Measurements from ENCODE around the gene RMND5A.

Gene RMND5A

DNA sequence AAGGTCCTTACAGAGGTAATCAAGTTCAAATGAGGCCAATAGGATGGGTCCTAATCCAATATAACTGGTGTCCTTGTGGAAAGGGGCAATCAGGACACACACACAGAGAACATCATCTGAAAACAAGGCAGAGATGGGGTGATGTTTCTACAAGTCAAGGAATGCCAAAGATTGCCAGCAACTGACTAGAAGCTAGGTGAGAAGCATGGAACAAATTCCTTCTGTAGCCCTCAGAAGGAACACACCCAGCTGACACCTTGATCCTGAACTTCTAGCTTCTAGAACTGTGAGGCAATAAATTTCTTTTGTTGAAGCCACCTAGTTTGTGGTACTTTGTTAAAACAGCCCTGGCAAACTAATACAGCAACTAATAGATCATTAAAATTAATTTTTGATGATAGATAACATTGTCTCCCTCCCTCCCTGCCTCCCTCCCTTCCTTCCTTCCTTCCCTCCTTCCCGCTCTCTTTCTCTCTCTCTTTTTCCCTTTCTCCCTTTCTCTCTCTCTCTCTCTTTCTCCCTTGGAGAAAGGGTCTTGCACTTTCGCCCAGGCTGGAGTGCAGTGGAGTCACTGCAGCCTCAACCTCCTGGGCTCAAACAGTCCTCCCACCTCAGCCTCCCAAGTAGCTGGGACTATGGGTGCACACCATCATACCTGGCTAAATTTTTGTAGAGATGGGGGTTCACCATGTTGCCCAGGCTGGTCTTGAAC lies 80.9 kb downstream of the RMND5A start:
- DNase-seq = no peak

DNA sequence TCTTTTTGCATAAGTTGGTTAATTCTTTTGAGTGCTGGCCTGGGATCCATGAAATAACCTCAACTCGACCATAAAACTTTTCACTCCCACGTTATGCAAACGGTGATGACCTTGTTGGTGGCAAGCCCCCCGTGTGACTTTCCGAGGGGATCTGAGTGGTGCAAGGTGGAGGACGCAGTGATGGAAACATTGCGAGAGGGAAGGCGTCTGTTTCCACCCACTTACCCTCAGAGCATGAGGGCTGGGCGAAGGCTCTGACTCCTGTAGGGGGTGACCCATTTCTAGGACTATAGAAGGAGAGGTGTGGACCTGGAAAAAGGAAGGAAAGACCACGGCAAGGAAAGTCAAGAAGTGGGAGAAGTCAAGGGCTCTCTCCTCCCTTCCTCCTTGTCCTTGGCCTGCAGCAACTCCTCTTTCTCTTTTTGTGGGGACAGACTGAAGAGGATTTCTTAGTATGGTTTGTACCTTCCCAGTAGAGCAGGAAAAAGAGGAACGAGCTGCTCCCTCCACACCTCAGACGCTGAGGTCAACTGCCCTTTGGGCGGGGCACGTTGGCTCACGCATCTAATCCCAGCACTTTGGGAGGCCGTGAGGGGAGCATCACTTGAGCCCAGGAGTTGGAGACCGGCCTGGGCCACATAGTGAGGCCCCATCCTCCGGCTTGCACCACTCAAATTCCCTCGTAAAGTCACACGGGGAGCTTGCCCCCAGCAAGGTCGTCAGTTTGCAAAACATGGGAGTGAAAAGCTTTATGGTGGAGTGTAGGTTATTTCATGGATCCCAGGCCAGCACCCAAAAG lies 86.2 kb downstream of the RMND5A start:
- DNase-seq = no peak

DNA sequence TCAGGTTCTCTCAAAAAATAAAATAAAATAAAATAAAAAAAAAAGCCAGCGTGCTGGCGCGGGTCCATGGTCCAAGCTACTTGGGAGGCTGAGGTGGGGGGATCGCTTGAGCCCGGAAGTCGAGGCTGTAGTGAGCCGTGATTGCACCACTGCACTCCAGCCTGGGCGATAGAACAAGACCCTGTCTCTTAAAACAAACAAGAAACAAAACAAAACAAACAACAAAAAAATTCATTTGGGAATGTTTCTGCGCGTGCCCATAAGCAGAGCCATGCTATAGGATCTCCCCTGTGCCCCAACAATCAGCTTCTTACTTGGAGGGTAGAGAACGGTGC lies 87.0 kb downstream of the RMND5A start:
- DNase-seq = no peak

DNA sequence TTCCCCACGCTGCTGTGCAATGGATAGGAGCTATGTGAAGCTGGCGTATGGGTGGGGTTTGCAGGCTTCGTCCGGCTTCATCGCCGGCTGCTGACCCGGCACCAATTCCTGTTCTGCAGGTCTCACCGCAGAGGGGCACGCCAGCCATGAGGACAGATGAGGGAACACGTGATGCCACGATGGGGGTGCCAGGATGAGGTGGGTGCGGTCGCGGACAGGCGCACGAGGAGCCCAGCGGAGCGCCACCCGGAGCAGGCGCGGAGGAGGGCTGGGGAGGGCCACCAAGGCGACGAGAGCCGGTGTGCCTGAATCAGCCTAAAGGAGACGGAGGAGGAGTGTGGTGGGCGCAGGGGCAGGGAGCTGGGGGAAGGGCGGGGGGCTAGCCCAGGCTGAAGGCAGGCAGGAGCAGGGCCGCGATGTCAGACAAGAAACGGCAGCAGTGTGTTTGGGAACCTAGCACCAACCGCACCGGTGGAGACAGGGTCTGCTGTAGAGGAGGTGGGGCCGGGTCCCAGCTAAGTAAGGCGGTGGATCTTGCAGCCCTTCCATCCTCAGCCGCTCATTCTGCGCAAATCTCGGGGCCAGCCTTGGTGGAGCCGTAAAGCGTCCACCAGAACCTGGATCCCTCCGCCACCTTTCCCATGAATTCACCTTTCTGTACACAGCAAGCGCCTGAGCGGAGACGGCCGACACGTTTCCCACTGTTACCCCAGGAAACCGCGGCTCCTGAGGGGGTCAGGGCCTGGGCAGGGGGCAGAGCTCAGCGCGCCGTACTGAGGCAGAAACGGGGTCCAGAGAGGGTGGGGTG lies 87.6 kb downstream of the RMND5A start:
- peak; percentile 69 for DNase-seq

DNA sequence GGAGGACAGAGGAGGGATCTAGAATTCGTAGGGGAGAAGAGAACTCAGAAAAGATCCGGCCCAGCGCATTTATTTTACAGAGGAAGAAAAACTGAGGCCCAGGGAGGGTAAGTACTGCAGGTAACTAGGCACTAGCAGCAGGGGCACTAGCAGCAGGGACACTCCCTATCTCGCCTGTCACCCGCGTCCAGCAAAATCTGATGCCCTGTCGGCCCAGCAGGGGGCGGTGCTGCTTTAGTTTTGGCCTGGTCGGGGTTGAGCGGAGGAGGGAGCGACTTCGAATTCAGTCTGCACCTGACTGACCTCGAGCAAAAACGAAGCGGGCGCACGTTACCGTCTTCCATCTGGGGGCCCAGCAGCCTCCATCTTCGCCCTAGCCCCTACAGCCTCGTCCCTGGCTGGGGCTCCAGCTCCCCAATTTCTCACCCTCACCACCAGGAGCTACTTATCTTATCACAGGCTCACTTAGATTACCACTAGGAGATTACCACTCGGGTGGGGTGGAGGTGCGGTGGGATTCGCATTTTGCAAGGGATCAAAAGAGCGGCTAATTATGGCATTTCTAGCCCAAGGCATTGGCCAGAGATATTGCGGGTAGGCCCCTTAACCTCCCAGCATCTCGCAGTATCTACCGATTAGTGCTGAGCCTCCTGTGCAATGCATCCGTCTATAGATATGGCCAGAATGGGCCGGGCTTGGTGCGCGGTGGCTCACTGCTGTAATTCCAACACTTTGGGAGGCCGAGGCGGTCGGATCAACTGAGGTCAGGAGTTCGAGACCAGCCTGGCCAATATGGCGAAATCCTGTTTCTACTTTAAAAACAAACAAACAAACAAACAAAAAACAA lies 88.4 kb downstream of the RMND5A start:
- peak; percentile 94 for DNase-seq

DNA sequence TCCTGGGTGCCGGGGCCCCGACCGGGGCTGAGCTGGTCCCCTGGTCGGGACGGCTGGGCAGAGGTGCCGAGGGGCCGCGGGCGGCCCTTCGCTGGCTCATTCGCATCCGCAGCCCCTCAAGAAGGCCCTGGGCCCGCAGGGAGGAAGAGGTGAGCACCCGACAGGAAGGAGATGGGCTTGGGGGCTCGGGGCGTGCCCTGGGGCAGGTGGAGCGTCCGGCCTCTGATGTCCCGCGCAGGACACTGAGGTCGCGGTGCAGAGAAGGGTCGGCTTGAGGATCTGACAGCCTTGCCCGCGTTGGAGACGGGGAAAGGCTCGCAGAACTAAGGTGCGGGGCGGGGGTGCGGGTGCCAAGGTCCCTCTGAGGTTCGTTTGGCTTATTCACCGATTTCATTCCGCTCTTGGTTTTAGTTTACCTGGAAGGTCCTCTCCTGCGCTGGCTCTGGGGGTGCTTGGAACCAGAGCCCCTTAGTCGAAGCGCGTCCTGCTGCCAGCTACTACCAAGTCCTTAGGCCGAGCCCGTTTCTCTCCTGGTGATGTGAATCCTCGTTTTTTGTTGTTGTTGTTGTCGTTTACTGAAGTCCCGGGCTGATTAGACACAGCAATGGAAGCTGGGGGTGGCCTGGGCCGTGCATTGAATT lies 89.5 kb downstream of the RMND5A start:
- peak; percentile 37 for DNase-seq

DNA sequence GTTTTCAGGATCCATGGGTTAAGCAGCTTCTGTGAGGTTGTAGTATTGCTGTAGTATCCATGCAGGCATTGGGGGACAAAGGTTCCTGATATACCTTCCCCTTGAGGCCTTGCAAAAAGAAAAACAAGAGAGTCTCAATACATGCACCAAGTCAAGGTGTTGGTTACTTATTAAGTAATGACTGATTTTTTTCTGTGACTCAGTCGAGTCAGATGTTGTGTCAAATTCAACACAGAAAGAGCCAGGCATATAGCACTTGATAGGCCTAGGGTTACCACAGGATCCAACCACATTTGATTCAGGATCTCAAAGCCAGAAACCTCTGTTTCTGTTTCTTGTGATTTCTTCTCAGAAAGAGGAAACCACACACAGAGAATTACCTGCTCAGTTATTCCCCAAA lies 95.5 kb downstream of the RMND5A start:
- DNase-seq = peak; percentile 30

DNA sequence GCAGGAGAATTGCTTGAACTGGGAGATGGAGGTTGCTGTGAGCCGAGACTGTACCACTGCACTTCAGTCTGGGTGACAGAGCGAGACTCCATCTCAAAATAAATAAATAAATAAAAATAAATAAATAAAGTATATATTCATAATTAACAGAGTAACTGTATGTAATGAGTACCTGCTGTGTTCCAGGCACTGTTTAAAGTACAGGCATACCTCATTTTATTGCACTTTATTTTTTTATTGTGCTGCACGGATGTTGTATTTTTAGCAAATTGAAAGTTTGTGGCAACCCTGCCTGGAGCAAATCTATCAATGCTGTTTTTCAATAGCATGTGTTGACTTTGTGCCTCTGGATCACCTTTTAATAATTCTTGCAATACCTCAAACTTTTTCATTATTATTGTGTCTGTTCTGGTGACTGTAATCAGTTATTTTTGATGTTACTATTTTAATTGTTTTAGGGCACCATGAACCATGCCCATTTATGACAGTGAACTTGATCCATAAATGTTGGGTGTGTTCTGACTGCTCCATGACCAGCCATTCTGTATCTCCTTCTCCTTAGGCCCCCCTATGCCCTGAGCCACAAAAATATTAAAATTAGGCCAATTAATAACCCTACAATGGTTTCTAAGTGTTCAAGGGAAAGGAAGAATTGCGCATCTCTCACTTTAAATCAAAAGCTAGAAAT lies 98.2 kb downstream of the RMND5A start:
- no peak for DNase-seq

DNA sequence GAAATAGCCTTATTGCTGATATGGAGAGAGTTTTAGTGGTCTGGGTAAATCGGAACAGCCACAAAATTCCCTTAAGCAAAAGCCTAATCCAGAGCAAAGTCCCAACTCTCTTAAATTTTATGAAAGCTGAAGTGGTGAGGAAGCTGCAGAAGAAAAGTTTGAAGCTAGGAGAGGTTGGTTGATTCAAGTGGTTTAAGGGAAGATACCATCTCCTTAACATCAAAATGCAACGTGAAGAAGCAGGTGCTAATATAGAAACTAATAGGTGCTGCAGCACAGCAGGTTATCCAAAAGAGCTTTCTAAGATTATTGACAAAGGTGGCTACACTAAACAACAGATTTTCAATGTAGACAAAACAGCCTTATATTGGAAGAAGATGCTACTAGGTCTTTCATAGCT lies 98.9 kb downstream of the RMND5A start:
- no peak for DNase-seq

DNA sequence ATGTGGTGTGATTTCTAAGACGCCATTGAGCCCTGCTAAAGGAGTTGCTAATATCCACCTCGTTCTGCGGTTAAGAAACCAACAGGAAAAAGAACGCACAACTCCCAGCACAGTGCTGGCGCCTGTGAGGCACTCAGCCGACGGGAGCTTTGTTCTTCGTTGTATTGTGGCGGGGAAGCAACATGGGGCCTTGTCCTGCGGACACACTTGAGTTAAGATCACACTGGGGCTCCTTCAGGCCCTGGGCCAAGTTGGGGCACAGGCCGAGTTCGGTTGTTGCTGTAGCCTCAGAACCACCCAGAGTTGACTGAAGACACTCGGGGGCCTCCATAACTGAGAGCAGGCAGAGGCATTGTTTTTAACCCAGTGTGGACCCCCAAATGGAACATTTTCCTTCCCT lies 101.2 kb downstream of the RMND5A start:
- no peak for DNase-seq

DNA sequence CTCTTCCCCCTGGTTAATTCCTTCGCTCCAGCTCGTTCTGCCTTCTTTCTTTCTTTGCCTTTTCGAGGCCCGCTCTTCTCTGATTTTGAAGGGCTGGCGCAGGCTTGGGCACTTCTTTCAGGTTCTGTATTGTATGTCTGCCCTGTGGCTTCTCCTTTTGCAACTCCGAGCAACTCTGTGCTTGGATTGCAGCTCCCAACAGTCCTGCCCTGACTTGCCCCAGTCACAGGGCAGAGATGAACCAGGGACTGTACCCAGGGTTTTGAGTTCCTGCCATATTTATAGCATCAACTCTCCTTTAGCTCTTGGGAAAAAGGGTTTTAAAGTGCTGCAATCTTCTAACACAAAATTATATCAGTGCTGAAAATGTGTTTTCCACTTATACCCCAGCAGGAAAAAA lies 101.8 kb downstream of the RMND5A start:
- DNase-seq = no peak

DNA sequence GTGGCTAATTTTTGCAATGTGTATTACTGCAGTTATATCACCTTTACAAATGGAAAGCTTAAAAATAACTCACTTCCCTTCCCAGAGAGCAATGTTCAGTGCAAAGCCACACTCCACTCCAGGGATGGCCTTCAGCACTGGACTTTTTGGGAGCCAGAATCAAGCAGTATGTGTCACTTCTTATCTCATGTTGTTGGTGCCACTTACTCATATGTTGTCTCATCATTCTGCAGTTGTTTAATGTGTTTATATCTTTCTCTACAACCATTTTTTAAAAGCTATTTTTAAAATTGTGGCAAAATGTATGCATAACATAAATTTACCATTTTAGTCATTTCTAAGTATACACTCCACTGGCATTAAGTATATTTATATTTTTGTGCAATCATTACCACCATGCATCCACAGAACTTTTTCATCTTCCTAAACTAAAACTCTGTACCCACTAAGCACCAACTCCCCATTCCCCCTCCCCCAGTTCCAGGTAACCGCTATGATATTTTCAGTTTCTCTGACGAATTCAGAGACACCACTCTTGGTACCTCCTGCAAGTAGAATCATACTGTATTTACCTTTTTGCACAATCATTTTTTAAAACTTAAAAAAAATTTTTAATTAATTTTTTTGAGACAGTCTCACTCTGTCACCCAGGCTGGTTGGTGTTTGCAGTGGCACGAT lies 102.7 kb downstream of the RMND5A start:
- DNase-seq = no peak

DNA sequence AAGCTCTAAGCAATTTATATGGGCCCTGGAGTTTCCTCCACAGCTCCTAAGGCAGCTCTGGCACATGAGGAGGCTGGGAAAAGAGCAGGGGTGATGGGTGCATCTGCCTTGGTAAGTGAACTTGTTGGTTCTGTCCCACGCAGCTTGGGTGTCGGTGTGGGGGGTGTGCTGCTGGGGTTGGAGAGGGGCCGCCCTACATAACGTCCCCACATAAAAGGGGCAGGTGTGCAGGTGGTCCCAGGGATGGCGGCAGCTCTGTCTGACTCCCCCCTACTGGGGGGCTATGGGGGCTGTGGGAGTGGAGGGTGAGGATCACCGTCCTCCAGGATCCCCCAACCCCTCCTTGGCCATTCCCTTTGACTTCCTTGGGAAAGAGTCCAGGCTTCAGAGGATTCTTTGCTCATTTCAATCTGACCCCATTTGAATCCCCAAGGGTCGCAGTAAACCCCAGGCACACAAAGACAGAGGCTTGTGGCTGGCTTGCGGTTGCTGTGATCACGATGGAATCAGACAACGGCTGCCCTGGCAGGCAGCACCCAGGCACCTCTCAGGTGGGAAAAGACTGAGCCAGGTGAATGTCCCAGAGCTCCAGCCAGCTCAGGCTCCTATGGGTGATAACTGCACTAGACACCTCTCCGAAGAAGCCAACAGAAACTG lies 105.1 kb downstream of the RMND5A start:
- DNase-seq = no peak

DNA sequence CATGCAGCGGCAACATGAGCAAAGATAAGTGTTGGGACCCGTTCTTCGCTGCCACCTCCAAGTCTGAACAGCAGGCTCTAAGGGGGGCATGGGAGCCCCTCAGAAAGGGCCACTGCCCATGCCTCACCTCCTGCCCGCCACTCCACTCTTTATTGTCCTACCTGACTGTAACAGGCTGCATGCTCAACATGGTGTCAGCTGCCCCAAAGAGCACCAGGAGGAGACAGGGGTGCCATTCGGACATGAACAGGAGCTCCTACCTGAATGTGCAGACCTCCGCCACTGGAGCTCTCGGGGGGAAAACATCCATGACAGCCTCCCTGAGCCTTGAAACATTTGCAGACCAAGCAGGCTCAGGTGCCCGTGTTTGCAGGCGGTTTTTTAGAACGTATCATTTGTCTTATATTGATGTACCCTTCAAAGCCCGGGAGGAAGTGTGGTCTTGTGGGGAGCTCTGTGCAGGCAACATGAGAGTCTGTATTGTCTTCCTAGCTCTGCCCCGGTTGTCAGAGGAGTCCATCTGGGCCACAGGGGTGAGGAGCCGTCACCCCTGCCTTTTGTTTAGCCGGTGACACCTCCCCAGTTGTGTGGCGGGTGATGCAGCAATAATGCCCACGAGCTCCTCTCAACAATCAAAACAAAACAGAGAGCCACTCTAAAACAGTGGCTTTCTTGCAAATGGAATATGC lies 105.7 kb downstream of the RMND5A start:
- DNase-seq = peak; percentile 79

DNA sequence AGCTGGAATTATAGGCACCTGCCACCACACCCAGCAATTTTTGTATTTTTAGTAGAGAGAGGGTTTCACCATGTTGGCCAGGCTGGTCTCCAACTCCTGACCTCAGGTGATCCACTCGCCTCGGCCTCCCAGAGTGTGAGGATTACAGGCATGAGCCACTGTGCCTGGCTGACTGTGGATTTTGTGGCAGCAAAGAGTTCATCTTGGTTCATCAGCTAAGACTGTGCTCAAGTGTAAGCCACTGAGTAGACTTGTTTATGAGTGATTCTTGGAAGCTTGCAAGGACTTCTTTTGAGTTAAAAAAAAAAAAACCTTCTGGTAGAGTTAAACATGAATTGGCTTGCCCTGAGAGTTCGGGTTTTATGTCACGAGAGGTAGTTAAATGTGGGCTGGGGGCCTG lies 106.9 kb downstream of the RMND5A start:
- DNase-seq = no peak
